HFF-Myc (cell line): ENCODE data around the gene RNF144A.

Source experiments
- DNase-seq: peaks from one replicate; pipeline ENCODE4 v3.0.0-alpha.2; 2011; ENCODE audit warnings: low read depth; ENCODE audit errors: extremely low read depth
- H3K4me3 ChIP-seq: replicated peaks from 2 replicates; pipeline ENCODE4 v1.5.1; 2011; ENCODE audit warnings: low read depth, mild to moderate bottlenecking, control low read depth, low read length
- CTCF ChIP-seq: IDR thresholded peaks from 2 replicates; pipeline ENCODE4 v1.5.1; 2012; ENCODE audit warnings: mild to moderate bottlenecking, low read depth, low read length, control low read depth; ENCODE audit errors: missing control alignments

Gene RNF144A

GRCh38 chr2:6943971-6944370, 26.8 kb downstream of the RNF144A start:
- no peak overlapping the region for H3K4me3 ChIP-seq
- no peak for TF ChIP-seq CTCF
- DNase-seq = no peak

DNA sequence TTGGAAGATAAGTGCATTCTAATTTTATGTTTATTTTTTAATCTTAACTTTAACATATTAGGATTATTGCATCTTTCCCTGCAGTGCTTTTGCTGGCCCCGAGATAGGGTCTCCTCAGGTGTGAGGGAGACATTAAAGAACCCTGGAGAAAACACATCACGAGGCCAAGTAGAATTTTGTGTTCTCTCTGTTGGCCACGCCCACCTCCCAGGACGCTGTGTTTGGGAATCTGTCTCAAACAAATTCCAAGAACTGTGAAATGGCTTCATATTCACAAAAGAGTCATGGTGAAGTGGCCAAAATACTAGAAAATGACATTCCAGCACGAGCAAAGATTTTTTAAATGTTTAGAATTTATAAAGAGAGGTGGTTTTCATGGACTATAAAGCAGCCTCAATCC, 27.3 kb downstream of the RNF144A start:
- DNase-seq = no peak
- no peak for TF ChIP-seq CTCF
- H3K4me3 ChIP-seq = no peak overlapping the region

DNA sequence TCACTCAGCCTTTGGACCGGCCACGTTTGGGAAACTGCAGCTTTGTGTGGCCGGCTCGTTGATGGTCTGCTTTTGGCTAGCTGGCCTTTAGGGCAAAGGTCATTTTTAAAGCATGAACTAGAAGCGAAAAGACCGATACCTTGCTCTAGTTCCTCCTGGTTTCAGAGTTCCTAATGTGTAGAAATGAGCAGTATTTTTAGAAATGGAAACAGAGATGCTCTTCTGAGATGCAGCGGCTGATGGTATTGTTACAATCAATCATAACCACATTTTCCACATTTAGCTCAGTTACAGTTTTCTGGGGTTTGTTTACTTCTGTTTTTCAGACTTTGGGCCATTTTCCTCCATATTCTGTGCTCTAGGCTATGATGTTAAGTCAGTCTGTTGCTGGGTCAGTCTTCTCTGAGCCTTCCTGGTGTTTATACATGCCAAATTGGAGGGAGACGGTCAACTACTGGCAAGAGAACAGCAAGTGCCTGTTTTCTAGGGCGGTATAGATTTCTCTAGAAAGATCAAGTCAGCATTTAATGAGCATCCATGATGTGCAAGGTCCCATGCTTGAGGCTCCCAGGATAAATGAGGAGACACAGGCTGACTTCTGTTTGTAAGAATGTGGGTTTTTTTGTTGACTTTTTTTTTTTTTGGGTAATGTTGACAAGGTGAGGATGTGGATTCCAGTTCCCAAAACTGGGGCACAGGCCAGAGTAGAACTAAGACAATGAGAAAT, 28.0 kb downstream of the RNF144A start:
- no peak overlapping the region for H3K4me3 ChIP-seq
- no peak for DNase-seq
- TF ChIP-seq CTCF = no peak

- no peak for TF ChIP-seq CTCF
- H3K4me3 ChIP-seq = no peak overlapping the region
- DNase-seq = no peak
Observed at GRCh38 chr2:6945821-6946220, 28.6 kb downstream of the RNF144A start.

GRCh38 chr2:6946722-6947121, 29.5 kb downstream of the RNF144A start:
- H3K4me3 ChIP-seq = no peak overlapping the region
- DNase-seq = no peak

GRCh38 chr2:6947929-6948676, 30.9 kb downstream of the RNF144A start:
- no peak overlapping the region for H3K4me3 ChIP-seq
- TF ChIP-seq CTCF = no peak
- no peak for DNase-seq

More at GRCh38 chr2:6946722-6947121, 29.5 kb downstream of the RNF144A start:
- TF ChIP-seq CTCF = no peak
